Neuronal stem cell (in vitro differentiated cells): Measurements from ENCODE around the gene TAF1C.

Experiments
- DNase-seq: peaks from one replicate; pipeline ENCODE4 v3.0.0-alpha.2; 2013; ENCODE audit warnings: low spot score
- H2AFZ ChIP-seq: one replicate; pipeline ENCODE4 v1.6.1; 2013; ENCODE audit warnings: mild to moderate bottlenecking, low read length, inconsistent platforms
- H2AK5ac ChIP-seq: 2 replicates; pipeline ENCODE4 v1.6.1; 2013; ENCODE audit warnings: low read depth, mild to moderate bottlenecking, inconsistent platforms, low read length, moderate library complexity, mixed read lengths
- H2BK120ac ChIP-seq: 2 replicates; pipeline ENCODE4 v1.6.1; 2013; ENCODE audit warnings: low read depth, mild to moderate bottlenecking, inconsistent platforms, low read length, moderate library complexity, mixed read lengths
- H2BK12ac ChIP-seq: one replicate; pipeline ENCODE4 v1.6.1; 2013; ENCODE audit warnings: low read length, inconsistent platforms
- H2BK15ac ChIP-seq: 2 replicates; pipeline ENCODE4 v1.6.1; 2013; ENCODE audit warnings: mild to moderate bottlenecking, low read length, inconsistent platforms, mixed read lengths
- H2BK5ac ChIP-seq: one replicate; pipeline ENCODE4 v1.6.1; 2013; ENCODE audit warnings: inconsistent platforms, mild to moderate bottlenecking, low read length, moderate library complexity
- H3K14ac ChIP-seq: one replicate; pipeline ENCODE4 v1.6.1; 2013; ENCODE audit warnings: low read length, inconsistent platforms
- H3K18ac ChIP-seq: 2 replicates; pipeline ENCODE4 v1.6.1; 2013; ENCODE audit warnings: low read length, inconsistent platforms
- H3K23ac ChIP-seq: 2 replicates; pipeline ENCODE4 v1.6.1; 2013; ENCODE audit warnings: low read depth, mild to moderate bottlenecking, mixed read lengths, low read length, inconsistent platforms; ENCODE audit not compliant: poor library complexity
- H3K27ac ChIP-seq: replicated peaks from 3 replicates; pipeline ENCODE4 v1.5.1; 2013; ENCODE audit warnings: low read length, inconsistent platforms
- H3K27me3 ChIP-seq, 3 experiments: 2 replicates each; pipeline ENCODE4 v1.6.1; 2013; ENCODE audit warnings: low read length in 3 of 3, mild to moderate bottlenecking in 2 of 3, inconsistent platforms in 1 of 3, low read depth in 1 of 3, mixed read lengths in 1 of 3, moderate library complexity in 1 of 3; ENCODE audit not compliant: control insufficient read depth in 3 of 3, insufficient read depth in 3 of 3
- H3K36me3 ChIP-seq, 2 donors: replicated peaks in 1 of 2; 2 replicates each; pipeline ENCODE4 v1.6.1; 2013; ENCODE audit warnings: low read length in 2 of 2; ENCODE audit not compliant: control insufficient read depth in 2 of 2, insufficient read depth in 2 of 2
- H3K4ac ChIP-seq: 2 replicates; pipeline ENCODE4 v1.6.1; 2013; ENCODE audit warnings: inconsistent platforms, mild to moderate bottlenecking, low read length, moderate library complexity
- H3K4me1 ChIP-seq, 2 donors: 1 replicate in 1 of 2; 2 replicates in 1 of 2; pipeline ENCODE4 v1.6.1; 2013; ENCODE audit warnings: low read length in 2 of 2, low read depth in 1 of 2; ENCODE audit not compliant: control insufficient read depth in 2 of 2, insufficient read depth in 1 of 2
- H3K4me2 ChIP-seq: one replicate; pipeline ENCODE4 v1.6.1; 2013; ENCODE audit warnings: mild to moderate bottlenecking, low read length, inconsistent platforms; ENCODE audit not compliant: insufficient read depth, poor library complexity, severe bottlenecking
- H3K4me3 ChIP-seq, 2 donors: 2 replicates each; pipeline ENCODE4 v1.5.1; 2013; ENCODE audit warnings: low read length in 2 of 2, mild to moderate bottlenecking in 2 of 2, inconsistent platforms in 1 of 2, moderate library complexity in 1 of 2
- H3K79me1 ChIP-seq: one replicate; pipeline ENCODE4 v1.6.1; 2013; ENCODE audit warnings: low read depth, mild to moderate bottlenecking, inconsistent platforms, low read length, moderate library complexity
- H3K9ac ChIP-seq: one replicate; pipeline ENCODE4 v1.6.1; 2013; ENCODE audit warnings: mild to moderate bottlenecking, low read depth, low read length, inconsistent platforms; ENCODE audit not compliant: poor library complexity
- H3K9me3 ChIP-seq, 2 donors: replicated peaks in 1 of 2; 2 replicates each; pipeline versions ENCODE3 to v1.6.1; 2013; ENCODE audit warnings: low read length in 2 of 2, mild to moderate bottlenecking in 2 of 2, inconsistent platforms in 1 of 2, low read depth in 1 of 2, mixed read lengths in 1 of 2, moderate library complexity in 1 of 2; ENCODE audit not compliant: control insufficient read depth in 2 of 2, insufficient read depth in 1 of 2
- H4K8ac ChIP-seq: one replicate; pipeline ENCODE4 v1.6.1; 2013; ENCODE audit warnings: low read depth, mild to moderate bottlenecking, inconsistent platforms, low read length, moderate library complexity
- H4K91ac ChIP-seq: one replicate; pipeline ENCODE4 v1.6.1; 2013; ENCODE audit warnings: low read length, low read depth, mild to moderate bottlenecking, inconsistent platforms; ENCODE audit not compliant: poor library complexity
- WGBS, 2 donors: extraction: QIAGEN DNeasy Blood & Tissue Kit; methylation state at CpG; one replicate each; pipeline ENCODE4 v1.1.7; 2013; ENCODE audit warnings: missing lambda C conversion rate in 2 of 2, mixed read lengths in 1 of 2; ENCODE audit not compliant: insufficient read length in 2 of 2, insufficient replicate concordance in 1 of 2; ENCODE audit errors: extremely low coverage in 2 of 2; 5-methylcytosine and 5-hydroxymethylcytosine counted together

Gene TAF1C

GRCh38 chr16:84193480-84193879 is 6.6 kb upstream of the TAF1C start:
- no peak overlapping the region for H3K4me2 ChIP-seq
- no peak overlapping the region for H2BK120ac ChIP-seq
- no peak overlapping the region for H2AK5ac ChIP-seq
- no peak overlapping the region for H4K8ac ChIP-seq
- no peak overlapping the region for H2BK15ac ChIP-seq
- H3K36me3 ChIP-seq: no peaks in the 10 kb centered on the region
- WGBS, 2 donors: no CpG with 5 or more reads among the region's 7 CpGs
- no peak for DNase-seq
- H3K18ac ChIP-seq: no peak overlapping the region
- peaks cover 0 to 33% (median 0%) of the 10 kb centered on the region in 3 experiments for H3K27me3 ChIP-seq
- no peak overlapping the region for H3K4ac ChIP-seq
- H3K9me3 ChIP-seq: no peaks in the 10 kb centered on the region
- no peaks in the 10 kb centered on the region for H3K79me1 ChIP-seq
- H2BK5ac ChIP-seq: no peak overlapping the region
- H3K4me1 ChIP-seq: no peaks in the 10 kb centered on the region
- no peak overlapping the region for H3K27ac ChIP-seq
- no peak overlapping the region for H4K91ac ChIP-seq
- H3K23ac ChIP-seq: no peak overlapping the region
- H2BK12ac ChIP-seq: no peak overlapping the region
- H3K9ac ChIP-seq: no peak overlapping the region
- H3K14ac ChIP-seq: no peak overlapping the region
- no peak overlapping the region for H3K4me3 ChIP-seq
- no peak overlapping the region for H2AFZ ChIP-seq

GRCh38 chr16:84191466-84191865 is 4.6 kb upstream of the TAF1C start:
- Histone ChIP-seq H3K23ac (no peak overlapping the region), H3K14ac (no peak overlapping the region), H2BK5ac (no peak overlapping the region), H2AK5ac (peak overlapping the region; percentile 74), H3K27me3 (peaks cover 0 to 14% (median 0%) of the 10 kb centered on the region in 3 experiments), H3K4me3 (no peak overlapping the region), H3K9ac (no peak overlapping the region), H2AFZ (no peak overlapping the region), H3K4ac (no peak overlapping the region), H3K4me2 (no peak overlapping the region), H3K27ac (no peak overlapping the region), H3K18ac (peak overlapping the region; percentile 27), H2BK12ac (no peak overlapping the region), H2BK120ac (peak overlapping the region; percentile 93), H4K8ac (no peak overlapping the region), H3K9me3 (no peaks in the 10 kb centered on the region), H3K4me1 (no peaks in the 10 kb centered on the region), H3K36me3 (no peaks in the 10 kb centered on the region), H4K91ac (no peak overlapping the region), H3K79me1 (peaks cover 3% of the 10 kb centered on the region), H2BK15ac (no peak overlapping the region)
- DNase-seq: no peak
- no CpG with 5 or more reads among the region's 16 CpGs for WGBS, 2 donors

GRCh38 chr16:84190731-84191388 is 4.0 kb upstream of the TAF1C start, which contains the start of gene ADAD2:
ADAD2 (plus strand) TSS chr16:84191157; CDS start chr16:84191231, 74 bp downstream.
- no peak within 1 kb of the TSS for H3K4me3 ChIP-seq
- no peak for DNase-seq

GRCh38 chr16:84184775-84185174 is 2.1 kb downstream of the TAF1C start:
- H3K4me3 ChIP-seq: peak overlapping the region in 1 of 2 donors; percentile 18
- H3K4me1 ChIP-seq: peaks cover 3 to 4% of the 10 kb centered on the region in 2 donors
- no peak overlapping the region for H4K91ac ChIP-seq
- H3K14ac ChIP-seq: no peak overlapping the region
- H2BK5ac ChIP-seq: no peak overlapping the region
- no peak overlapping the region for H3K4me2 ChIP-seq
- no peak overlapping the region for H2AK5ac ChIP-seq
- H3K27ac ChIP-seq: no peak overlapping the region
- H3K79me1 ChIP-seq: peaks cover 16% of the 10 kb centered on the region
- no peak overlapping the region for H3K9ac ChIP-seq
- no peak overlapping the region for H2AFZ ChIP-seq
- H3K27me3 ChIP-seq: no peaks in the 10 kb centered on the region
- no peak overlapping the region for H2BK120ac ChIP-seq
- DNase-seq: no peak
- H3K36me3 ChIP-seq: peaks cover 35 to 56% of the 10 kb centered on the region in 2 donors
- no peaks in the 10 kb centered on the region for H3K9me3 ChIP-seq
- no peak overlapping the region for H4K8ac ChIP-seq
- no peak overlapping the region for H3K4ac ChIP-seq
- no peak overlapping the region for H2BK15ac ChIP-seq
- no peak overlapping the region for H3K18ac ChIP-seq
- H3K23ac ChIP-seq: no peak overlapping the region
- H2BK12ac ChIP-seq: no peak overlapping the region
- WGBS, 2 donors: no CpG with 5 or more reads among the region's 10 CpGs

More at GRCh38 chr16:84190731-84191388, 4.0 kb upstream of the TAF1C start, which contains the start of gene ADAD2:
- Histone ChIP-seq H3K27ac (no peak within 1 kb of the TSS), H3K79me1 (peaks cover 8% of the 10 kb centered on the region), H2AK5ac (peak within 1 kb of the TSS; percentile 74), H4K91ac (no peak within 1 kb of the TSS), H3K18ac (peak within 1 kb of the TSS; percentile 27), H3K27me3 (peaks cover 0 to 8% (median 0%) of the 10 kb centered on the region in 3 experiments), H2BK12ac (peak within 1 kb of the TSS; percentile 46), H3K4me1 (peaks cover 2 to 4% of the 10 kb centered on the region in 2 donors), H3K9me3 (no peaks in the 10 kb centered on the region), H3K4me2 (no peak within 1 kb of the TSS), H3K14ac (peak within 1 kb of the TSS; percentile 4), H4K8ac (no peak within 1 kb of the TSS), H2BK15ac (no peak within 1 kb of the TSS), H2AFZ (peak within 1 kb of the TSS; percentile 30), H3K23ac (peak within 1 kb of the TSS; percentile 75), H3K36me3 (no peaks in the 10 kb centered on the region), H3K4ac (no peak within 1 kb of the TSS), H3K9ac (no peak within 1 kb of the TSS), H2BK5ac (no peak within 1 kb of the TSS), H2BK120ac (peak within 1 kb of the TSS; percentile 93)
- no CpG with 5 or more reads among the region's 47 CpGs for WGBS, 2 donors
